WI38 (cell line): ENCODE measurements around the gene SERPINA6.
"Not testable (repeated sequence)": the region's sequence is repeated elsewhere in the genome, so short reads cannot be mapped to it uniquely, and the experiment has no call there.

Source experiments
- H3K4me3 ChIP-seq: 2 replicates; pipeline ENCODE4 v1.5.1; 2011; ENCODE audit warnings: low read depth, mild to moderate bottlenecking, control low read depth, low read length
- CTCF ChIP-seq: IDR thresholded peaks from 2 replicates; pipeline ENCODE4 v1.5.1; 2012; ENCODE audit warnings: low read depth, mild to moderate bottlenecking, control low read depth, low read length

Gene SERPINA6

GRCh38 chr14:94290197-94290596, 32.9 kb downstream of the SERPINA6 start:
- no peak overlapping the region for H3K4me3 ChIP-seq
- TF ChIP-seq CTCF: no peak

- no peak for TF ChIP-seq CTCF
- H3K4me3 ChIP-seq: no peak overlapping the region
Observed at GRCh38 chr14:94288610-94289465, 34.3 kb downstream of the SERPINA6 start.

- H3K4me3 ChIP-seq: no peak overlapping the region
- no peak for TF ChIP-seq CTCF
Observed at GRCh38 chr14:94285158-94285557, 38.0 kb downstream of the SERPINA6 start.

- no peak for TF ChIP-seq CTCF
- no peak overlapping the region for H3K4me3 ChIP-seq
Observed at GRCh38 chr14:94284221-94284620, 38.9 kb downstream of the SERPINA6 start.

- H3K4me3 ChIP-seq: no peak overlapping the region
- TF ChIP-seq CTCF: no peak
Observed at GRCh38 chr14:94282991-94283723, 40.0 kb downstream of the SERPINA6 start.

GRCh38 chr14:94278731-94279130, 44.4 kb downstream of the SERPINA6 start:
- TF ChIP-seq CTCF: no peak
- H3K4me3 ChIP-seq: no peak overlapping the region

- not testable (repeated sequence) for H3K4me3 ChIP-seq
Observed at GRCh38 chr14:94276898-94277561, 46.1 kb downstream of the SERPINA6 start.
